ENCODE measurements around the gene ARPP21.

Gene ARPP21

GRCh38 chr3:35677797-35678196 is 38.5 kb downstream of the ARPP21 start:
- no peak for DNase-seq

- DNase-seq, result no peak
Measured at GRCh38 chr3:35678643-35679161, 39.4 kb downstream of the ARPP21 start.

- no peak for DNase-seq
Measured at GRCh38 chr3:35679409-35680080, 40.2 kb downstream of the ARPP21 start.

GRCh38 chr3:35680866-35681650 is 41.7 kb downstream of the ARPP21 start:
- DNase-seq, result no peak

- no peak for DNase-seq
Measured at GRCh38 chr3:35685153-35685552, 45.8 kb downstream of the ARPP21 start.

- no peak for DNase-seq
Measured at GRCh38 chr3:35688826-35689225, 49.5 kb downstream of the ARPP21 start.

GRCh38 chr3:35690271-35690670 is 50.9 kb downstream of the ARPP21 start:
- no peak for DNase-seq

- no peak for DNase-seq
Measured at GRCh38 chr3:35705904-35706303, 66.6 kb downstream of the ARPP21 start.

- no peak for DNase-seq
Measured at GRCh38 chr3:35707904-35708303, 68.6 kb downstream of the ARPP21 start.

- no peak for DNase-seq
Measured at GRCh38 chr3:35708394-35709271, 69.3 kb downstream of the ARPP21 start.

GRCh38 chr3:35709691-35710090 is 70.4 kb downstream of the ARPP21 start:
- no peak for DNase-seq

GRCh38 chr3:35710554-35710953 is 71.2 kb downstream of the ARPP21 start:
- DNase-seq, result no peak

- no peak for DNase-seq
Measured at GRCh38 chr3:35718921-35719320, 79.6 kb downstream of the ARPP21 start.

GRCh38 chr3:35721628-35722027 is 82.3 kb downstream of the ARPP21 start:
- no peak for DNase-seq

- DNase-seq, result no peak
Measured at GRCh38 chr3:35722902-35723301, 83.6 kb downstream of the ARPP21 start.

GRCh38 chr3:35723480-35724097 is 84.3 kb downstream of the ARPP21 start:
- no peak for DNase-seq

GRCh38 chr3:35724106-35724505 is 84.8 kb downstream of the ARPP21 start:
- no peak for DNase-seq

GRCh38 chr3:35727179-35727578 is 87.9 kb downstream of the ARPP21 start:
- DNase-seq, result no peak

GRCh38 chr3:35733341-35733740 is 94.0 kb downstream of the ARPP21 start:
- no peak for DNase-seq

- no peak for DNase-seq
Measured at GRCh38 chr3:35733864-35734263, 94.5 kb downstream of the ARPP21 start.

GRCh38 chr3:35737080-35737479 is 97.8 kb downstream of the ARPP21 start:
- DNase-seq, result no peak

- no peak for DNase-seq
Measured at GRCh38 chr3:35737527-35737926, 98.2 kb downstream of the ARPP21 start.
